Activated CD4-positive, alpha-beta T cell treated with anti-CD3 and anti-CD28 coated beads, Interleukin-2, amount 10 ng/mL, durations not matched to agents 7 days and 5 days (primary cell): Measurements from ENCODE around the gene PGPEP1. TPM values are rescaled to one million over a fixed set of nuclear protein-coding genes. Genes with fewer than 3 reads are reported as not detected.

ENCODE experiments used
- CTCF ChIA-PET: fragments of 350-600 bp; sonication (Branson Sonifier 250); formaldehyde crosslinking; loops from one replicate; lab custom pipeline; 2021; ENCODE audit warnings: antibody characterized with exemption; lab: Charles Lee
- POLR2A ChIA-PET: fragments of 350-600 bp; sonication (Branson Sonifier 250); formaldehyde crosslinking; loops from one replicate; lab custom pipeline; 2021; ENCODE audit warnings: antibody characterized with exemption; lab: Charles Lee
- DNase-seq: peaks from one replicate; pipeline ENCODE4 v3.0.0-alpha.2; 2020
- H3K27ac Mint-ChIP-seq: one replicate; pipeline ENCODE4 v1.8.0; 2021; ENCODE audit warnings: mild to moderate bottlenecking, moderate library complexity, mixed read lengths
- H3K27me3 Mint-ChIP-seq: one replicate; pipeline ENCODE4 v1.8.0; 2021; ENCODE audit warnings: mixed read lengths
- H3K36me3 Mint-ChIP-seq: one replicate; pipeline ENCODE4 v1.8.0; 2021; ENCODE audit warnings: low read depth, mixed read lengths
- H3K4me1 Mint-ChIP-seq: one replicate; pipeline ENCODE4 v1.8.0; 2021; ENCODE audit warnings: mixed read lengths
- H3K4me3 Mint-ChIP-seq: one replicate; pipeline ENCODE4 v1.8.0; 2021; ENCODE audit warnings: mild to moderate bottlenecking, moderate library complexity, mixed read lengths
- H3K9me3 Mint-ChIP-seq: one replicate; pipeline ENCODE4 v1.8.0; 2021; ENCODE audit warnings: mixed read lengths
- total RNA-seq, 2 experiments: library from RNA; stranded (reverse); gene quantifications; one replicate each; pipeline ENCODE4 v1.2.3, GENCODE V29; 2021

PGPEP1 gene
- total RNA-seq, 2 experiments from 2014 or later = 24.1 to 24.8 TPM

DNA sequence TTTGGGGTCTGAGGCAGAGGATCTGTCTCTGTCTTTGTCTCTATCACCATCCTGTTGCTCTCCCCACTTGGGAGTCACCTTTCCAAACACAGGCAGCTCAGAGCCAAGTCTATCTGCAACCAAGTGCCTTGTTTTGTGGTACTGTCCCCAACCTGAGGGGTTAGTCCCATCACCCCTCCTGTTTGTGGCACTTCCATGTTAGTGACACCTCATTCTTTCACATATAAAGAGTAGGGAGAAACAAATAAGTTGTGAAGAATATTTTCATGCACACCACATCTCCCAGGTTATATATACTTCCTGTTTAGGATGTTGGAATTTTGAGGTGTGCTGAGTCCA is 49.3 kb downstream of the PGPEP1 start:
- Mint-ChIP-seq H3K27me3 (peaks cover 63% of the 10 kb centered on the region), H3K9me3 (no peaks in the 10 kb centered on the region), H3K27ac (no peak overlapping the region), H3K4me1 (peaks cover 15% of the 10 kb centered on the region), H3K4me3 (no peak overlapping the region), H3K36me3 (no peaks in the 10 kb centered on the region)
- CTCF ChIA-PET = interaction anchor here (1.0 to 3.7 kb wide), 9 partner anchors 17 to 173 kb away, joined by 3 to 28 read pairs (median 7); partner anchors contain the start of gene SSBP4
- POLR2A ChIA-PET = interaction anchor here (0.7 kb wide), 1 partner anchor 110 kb away, joined by 3 read pairs; no protein-coding TSS in a partner anchor
- DNase-seq = no peak

DNA sequence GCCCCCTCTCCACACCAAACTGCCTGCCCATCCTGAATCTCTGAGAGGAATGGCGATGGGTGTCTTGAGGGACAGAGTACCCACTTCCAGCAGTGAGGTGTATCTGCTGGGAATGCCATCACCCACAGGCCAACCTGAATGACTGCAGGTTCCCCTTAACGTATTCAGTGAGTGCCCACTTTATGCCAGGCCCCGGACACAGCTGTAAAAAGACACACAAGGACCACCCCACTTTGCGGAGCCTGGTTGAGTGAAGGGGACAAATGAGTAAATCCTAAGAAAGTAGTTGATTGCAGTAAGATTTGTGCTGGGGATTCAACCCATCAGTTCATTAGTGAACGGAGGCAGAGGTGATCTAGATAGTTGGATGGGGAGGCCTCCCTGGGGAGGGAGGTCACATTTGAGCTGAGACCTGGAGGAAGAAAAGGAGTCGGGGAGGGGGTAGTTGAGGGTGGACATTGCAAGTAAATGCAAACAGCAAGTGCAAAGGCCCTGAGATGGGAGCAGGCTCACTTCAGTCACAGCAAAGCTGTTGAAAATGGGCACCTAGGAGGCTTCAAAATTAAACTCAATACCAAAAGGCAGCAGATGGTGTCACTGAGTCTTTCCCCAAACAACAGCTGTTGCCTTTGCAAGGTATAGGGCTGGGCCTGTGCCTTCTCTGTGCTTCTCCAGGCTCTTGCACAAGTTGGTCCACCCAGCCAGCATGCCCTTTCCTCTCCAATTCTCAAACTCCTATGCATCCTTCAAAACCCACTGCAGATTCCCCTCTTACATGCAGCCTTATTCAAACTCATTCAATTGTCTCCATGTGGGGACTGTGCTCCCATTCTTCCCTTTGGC is 49.9 kb downstream of the PGPEP1 start:
- no peak overlapping the region for H3K27ac Mint-ChIP-seq
- no peaks in the 10 kb centered on the region for H3K36me3 Mint-ChIP-seq
- CTCF ChIA-PET = interaction anchor here (0.8 to 3.7 kb wide), 6 partner anchors 12 to 157 kb away, joined by 3 to 28 read pairs (median 4); partner anchors contain the start of gene SSBP4
- H3K27me3 Mint-ChIP-seq = peaks cover 60% of the 10 kb centered on the region
- peaks cover 15% of the 10 kb centered on the region for H3K4me1 Mint-ChIP-seq
- DNase-seq = no peak
- H3K4me3 Mint-ChIP-seq = no peak overlapping the region
- no peaks in the 10 kb centered on the region for H3K9me3 Mint-ChIP-seq
- POLR2A ChIA-PET = no interaction called here

DNA sequence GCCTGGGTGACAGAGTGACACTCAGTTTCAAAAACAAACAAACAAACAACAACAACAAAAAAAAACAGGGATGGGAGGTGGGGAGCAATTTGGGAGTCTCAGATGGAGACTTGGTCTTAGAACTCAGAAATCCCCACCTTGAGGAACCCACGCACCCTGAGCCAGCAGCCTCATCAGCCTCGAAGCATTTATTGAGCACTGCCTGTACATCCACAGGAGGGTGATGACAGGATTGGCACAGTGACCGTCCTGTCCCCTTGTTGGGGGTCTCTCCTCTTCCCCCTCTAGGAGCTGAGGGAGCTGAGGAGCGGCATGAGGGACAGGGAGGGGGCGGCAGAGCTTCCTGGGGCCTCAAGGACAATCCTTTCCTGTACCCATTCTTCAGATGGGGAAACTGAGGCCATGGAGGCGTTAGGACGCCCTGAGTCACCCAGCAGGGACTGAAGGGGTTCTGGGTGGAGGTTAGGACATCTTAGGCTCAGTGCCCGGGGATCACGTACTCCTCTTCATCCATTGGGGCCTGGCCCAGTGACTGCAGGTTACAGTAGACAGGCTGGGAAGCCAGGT is 51.2 kb downstream of the PGPEP1 start:
- no peaks in the 10 kb centered on the region for H3K9me3 Mint-ChIP-seq
- no peak overlapping the region for H3K4me3 Mint-ChIP-seq
- peaks cover 49% of the 10 kb centered on the region for H3K27me3 Mint-ChIP-seq
- peaks cover 15% of the 10 kb centered on the region for H3K4me1 Mint-ChIP-seq
- no peak for DNase-seq
- no peaks in the 10 kb centered on the region for H3K36me3 Mint-ChIP-seq
- CTCF ChIA-PET = interaction anchor here (0.6 to 1.0 kb wide), 2 partner anchors 28 to 1662 kb away, joined by 3 read pairs; partner anchors contain the start of gene SSBP4
- POLR2A ChIA-PET = no interaction called here
- no peak overlapping the region for H3K27ac Mint-ChIP-seq

DNA sequence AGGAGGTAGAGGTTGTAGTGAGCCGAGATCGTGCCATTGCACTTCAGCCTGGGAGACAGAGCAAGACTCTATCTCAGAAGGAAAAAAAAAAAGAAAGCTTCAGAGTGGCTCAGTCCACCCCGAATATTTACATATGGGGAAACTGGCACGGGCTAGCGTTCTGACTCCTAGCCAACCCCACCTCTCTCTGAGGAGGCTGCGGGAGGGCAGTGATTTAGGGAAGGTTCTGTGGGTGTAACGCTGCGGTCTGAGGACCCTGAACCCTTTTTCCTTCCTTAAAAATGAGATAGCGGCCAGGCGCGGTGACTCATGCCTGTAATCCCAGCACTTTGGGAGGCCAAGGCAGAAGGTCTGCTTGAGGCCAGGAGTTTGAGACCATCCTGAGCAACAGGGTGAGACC is 52.0 kb downstream of the PGPEP1 start:
- Mint-ChIP-seq H3K27ac (no peak overlapping the region), H3K27me3 (peaks cover 44% of the 10 kb centered on the region), H3K9me3 (no peaks in the 10 kb centered on the region), H3K4me1 (peaks cover 15% of the 10 kb centered on the region), H3K4me3 (no peak overlapping the region), H3K36me3 (no peaks in the 10 kb centered on the region)
- DNase-seq = no peak
- ChIA-PET CTCF (interaction anchor here (0.6 kb wide), 1 partner anchor 121 kb away, joined by 4 read pairs; no protein-coding TSS in a partner anchor), POLR2A (no interaction called here)

DNA sequence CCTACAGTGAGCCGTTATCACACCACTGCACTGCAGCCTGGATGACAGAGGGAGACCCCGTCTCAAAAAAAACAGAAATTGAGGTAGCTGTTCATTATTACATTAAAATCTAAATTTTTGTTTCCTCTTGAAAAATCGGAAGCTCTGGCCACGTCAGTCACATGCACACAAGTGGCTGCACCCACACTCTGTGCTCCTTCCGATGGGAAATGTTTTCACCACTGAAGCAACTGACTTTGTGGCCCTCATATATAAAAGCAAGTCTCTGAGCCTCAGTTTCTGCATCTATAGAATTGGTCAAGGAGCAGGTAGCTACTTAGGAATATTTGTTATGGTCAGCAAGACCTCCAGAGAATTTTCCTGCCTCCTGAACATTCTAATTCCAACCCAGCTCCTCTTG is 52.5 kb downstream of the PGPEP1 start:
- Mint-ChIP-seq H3K27me3 (peaks cover 44% of the 10 kb centered on the region), H3K4me1 (peaks cover 15% of the 10 kb centered on the region), H3K27ac (no peak overlapping the region), H3K9me3 (no peaks in the 10 kb centered on the region), H3K4me3 (no peak overlapping the region), H3K36me3 (no peaks in the 10 kb centered on the region)
- POLR2A ChIA-PET = no interaction called here
- no peak for DNase-seq
- CTCF ChIA-PET = interaction anchor here (0.6 to 1.8 kb wide), 2 partner anchors 27 to 121 kb away, joined by 4 read pairs; partner anchors contain the start of gene SSBP4

DNA sequence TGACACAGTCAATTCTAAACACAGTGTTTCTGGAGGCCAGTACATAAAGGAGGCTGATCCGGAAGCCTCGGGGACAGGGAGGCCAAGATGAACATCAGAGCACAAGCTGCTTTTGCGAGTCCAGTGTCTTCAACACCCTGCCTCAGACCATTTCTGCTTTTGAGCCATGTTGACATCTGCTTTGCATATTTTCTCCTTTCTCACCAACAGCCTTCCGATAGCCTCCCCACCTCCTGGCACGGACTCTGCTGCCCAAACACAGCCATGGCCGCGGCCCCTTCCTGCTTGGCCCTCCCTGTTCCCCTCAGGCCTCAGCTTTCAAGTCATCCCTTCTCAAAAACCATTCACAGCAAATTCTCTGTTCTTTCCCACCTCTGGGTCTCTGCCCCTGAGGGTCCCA is 53.4 kb downstream of the PGPEP1 start:
- H3K4me3 Mint-ChIP-seq = no peak overlapping the region
- no peaks in the 10 kb centered on the region for H3K36me3 Mint-ChIP-seq
- H3K4me1 Mint-ChIP-seq = peaks cover 6% of the 10 kb centered on the region
- ChIA-PET POLR2A (no interaction called here), CTCF (interaction anchor here (1.8 kb wide), 1 partner anchor 26 kb away, joined by 4 read pairs; the partner anchor contains the start of gene SSBP4)
- H3K27ac Mint-ChIP-seq = no peak overlapping the region
- H3K9me3 Mint-ChIP-seq = no peaks in the 10 kb centered on the region
- DNase-seq = no peak
- H3K27me3 Mint-ChIP-seq = peaks cover 43% of the 10 kb centered on the region

DNA sequence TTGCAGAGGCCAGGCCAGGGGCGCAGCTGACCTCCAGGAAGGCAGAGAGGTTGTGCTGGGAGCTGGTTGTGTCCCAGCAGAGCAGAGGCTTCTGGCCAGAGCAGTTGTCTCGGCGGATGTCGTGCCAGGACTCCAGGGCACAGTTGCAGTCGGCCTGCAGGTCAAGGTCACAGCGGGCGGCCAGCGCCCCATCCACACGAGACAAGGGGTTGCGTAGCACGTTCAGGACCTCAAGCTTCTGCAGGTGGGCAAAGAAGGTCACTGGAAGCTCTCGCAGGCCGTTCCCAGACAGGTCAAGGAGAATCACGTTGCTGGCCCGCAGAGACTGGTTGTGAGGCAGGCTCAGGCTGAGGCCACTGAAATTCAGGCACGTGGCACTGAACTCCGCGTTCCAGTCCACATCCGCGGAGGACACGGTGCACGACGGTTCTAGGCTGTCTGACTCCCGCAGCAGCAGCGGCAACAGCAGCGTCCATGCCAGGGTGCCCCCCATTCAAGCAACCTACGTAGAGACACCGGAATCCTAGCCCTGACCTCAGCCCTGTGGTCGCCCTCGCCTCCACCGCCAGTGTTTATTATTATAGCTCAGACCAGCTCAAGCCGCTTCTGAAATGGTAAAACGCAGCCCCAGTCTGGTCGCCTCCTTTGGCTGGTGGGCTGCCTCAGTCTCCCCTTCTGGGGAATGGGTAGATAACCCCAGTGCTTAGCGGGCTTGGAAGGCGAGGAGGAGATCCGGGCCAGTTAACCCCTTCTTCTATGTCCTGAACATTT is 56.3 kb downstream of the PGPEP1 start:
- ChIA-PET POLR2A (no interaction called here), CTCF (interaction anchor here (0.5 to 2.2 kb wide), 2 partner anchors 8 to 505 kb away, joined by 4 to 7 read pairs; no protein-coding TSS in a partner anchor)
- H3K4me1 Mint-ChIP-seq = peaks cover 15% of the 10 kb centered on the region
- H3K27ac Mint-ChIP-seq = no peak overlapping the region
- H3K27me3 Mint-ChIP-seq = peaks cover 22% of the 10 kb centered on the region
- H3K36me3 Mint-ChIP-seq = no peaks in the 10 kb centered on the region
- no peak overlapping the region for H3K4me3 Mint-ChIP-seq
- no peaks in the 10 kb centered on the region for H3K9me3 Mint-ChIP-seq
- DNase-seq = no peak

DNA sequence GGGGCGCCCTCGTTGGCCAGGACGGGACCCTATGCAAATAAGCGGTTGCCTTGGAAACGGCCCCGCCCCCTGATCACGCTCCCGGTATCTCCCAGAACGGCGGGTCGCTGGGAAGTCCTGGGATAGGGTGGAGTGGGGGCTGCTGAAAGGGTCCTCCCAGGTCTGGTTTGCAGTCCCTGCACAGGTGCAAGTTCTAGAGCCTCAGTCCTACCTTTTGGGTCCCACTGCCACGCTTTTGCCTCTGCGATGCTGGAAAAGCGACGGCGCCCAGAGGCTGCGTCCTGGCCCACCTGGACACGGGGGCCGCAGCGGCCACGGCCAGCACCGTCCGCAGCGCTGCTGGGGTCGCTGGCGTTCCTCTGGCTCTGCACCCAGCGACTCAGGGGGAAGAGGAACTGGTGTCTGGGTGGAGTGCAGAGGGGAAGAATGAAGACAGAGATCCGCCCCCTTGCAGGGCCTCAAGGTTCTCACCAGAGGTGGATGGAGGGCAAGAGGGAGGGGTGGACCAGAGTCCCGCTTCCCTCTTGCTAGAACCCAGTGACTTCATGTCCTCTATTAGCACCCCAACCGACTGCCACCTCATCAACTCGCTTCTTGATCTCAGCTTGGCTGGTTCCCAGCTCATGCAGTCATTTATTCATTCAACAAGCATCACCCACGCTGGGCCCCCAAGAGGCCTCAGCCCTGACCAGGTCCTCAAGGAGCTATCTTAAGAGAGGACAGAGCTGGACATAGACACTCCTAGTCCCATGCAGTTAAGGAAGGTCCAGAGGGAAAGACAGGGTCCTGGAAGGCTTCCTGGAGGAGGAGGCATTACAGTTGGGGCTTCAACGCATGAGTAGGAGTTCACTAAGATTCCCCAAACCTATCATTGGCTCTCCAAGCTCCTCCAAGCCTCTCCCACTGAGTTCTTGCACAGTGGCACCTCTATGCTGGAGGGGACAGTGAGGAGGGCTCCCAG is 57.1 kb downstream of the PGPEP1 start, which contains the start of gene LRRC25:
Gene LRRC25 (minus strand): TSS at position 381 of the 961 bp plus-strand sequence. CDS start 659 bp downstream, outside the sequence.
- Mint-ChIP-seq H3K27ac (no peak within 1 kb of the TSS), H3K4me3 (no peak within 1 kb of the TSS), H3K4me1 (peaks cover 16% of the 10 kb centered on the region), H3K36me3 (no peaks in the 10 kb centered on the region), H3K9me3 (no peaks in the 10 kb centered on the region), H3K27me3 (peaks cover 18% of the 10 kb centered on the region)
- no peak for DNase-seq
- ChIA-PET CTCF (interaction anchor here (2.2 kb wide), 1 partner anchor 9 kb away, joined by 7 read pairs; no protein-coding TSS in a partner anchor), POLR2A (no interaction called here)

DNA sequence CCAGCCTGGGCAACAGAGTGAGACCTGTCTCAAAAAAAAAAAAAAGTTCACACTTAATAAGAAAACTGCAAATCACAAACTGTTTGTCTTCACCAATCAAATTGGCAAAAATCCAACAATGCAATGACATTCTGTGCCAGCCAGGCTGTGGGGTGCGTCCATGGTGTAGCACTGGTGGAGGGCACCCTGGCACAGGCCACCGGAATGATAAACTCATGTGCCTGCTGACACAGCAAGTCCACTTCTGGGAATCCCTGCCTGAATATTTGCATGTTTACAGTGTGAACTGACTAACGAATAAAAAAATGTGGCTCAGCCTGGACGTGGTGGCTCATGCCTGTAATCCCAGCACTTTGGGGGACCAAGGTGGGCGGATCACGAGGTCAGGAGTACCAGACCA is 58.6 kb downstream of the PGPEP1 start:
- Mint-ChIP-seq H3K36me3 (no peaks in the 10 kb centered on the region), H3K4me1 (peaks cover 16% of the 10 kb centered on the region), H3K9me3 (no peaks in the 10 kb centered on the region), H3K4me3 (no peak overlapping the region), H3K27ac (no peak overlapping the region), H3K27me3 (peaks cover 15% of the 10 kb centered on the region)
- POLR2A ChIA-PET = no interaction called here
- no peak for DNase-seq
- CTCF ChIA-PET = interaction anchor here (0.7 to 2.0 kb wide), 3 partner anchors 12 to 510 kb away, joined by 3 to 9 read pairs (median 3); no protein-coding TSS in a partner anchor

DNA sequence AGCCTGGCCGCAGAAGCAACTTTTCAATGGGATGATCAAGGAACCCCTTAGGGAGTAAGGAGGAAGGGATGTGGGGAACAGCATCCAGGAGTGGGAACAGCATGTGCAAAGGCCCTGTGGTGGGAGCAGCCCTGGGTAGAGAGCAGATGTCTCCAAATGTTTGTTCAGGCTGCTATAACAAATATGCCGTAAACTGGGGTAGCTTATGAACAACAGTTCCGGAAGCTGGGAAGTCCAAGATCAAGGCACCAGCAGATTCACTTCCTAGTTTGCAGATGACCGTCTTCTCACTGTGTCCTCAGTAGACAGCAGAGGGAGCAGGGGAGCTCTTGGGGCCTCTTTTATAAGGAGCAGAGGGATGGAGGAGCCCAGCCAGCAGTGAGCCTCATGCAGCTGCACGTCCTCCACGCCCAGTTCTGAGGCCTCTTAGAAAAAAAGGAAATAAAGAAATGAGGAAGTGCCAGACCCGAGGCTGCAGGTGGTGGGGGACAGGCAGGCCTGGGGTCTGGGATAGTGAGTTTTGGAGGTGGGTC is 61.2 kb downstream of the PGPEP1 start:
- DNase-seq = no peak
- H3K9me3 Mint-ChIP-seq = no peaks in the 10 kb centered on the region

More for the DNA sequence above, 61.2 kb downstream of the PGPEP1 start:
- Mint-ChIP-seq H3K27ac (peak overlapping the region; percentile 7), H3K36me3 (no peaks in the 10 kb centered on the region), H3K27me3 (peaks cover 14% of the 10 kb centered on the region), H3K4me3 (no peak overlapping the region), H3K4me1 (peaks cover 16% of the 10 kb centered on the region)
- POLR2A ChIA-PET = no interaction called here
- CTCF ChIA-PET = interaction anchor here (0.6 to 1.3 kb wide), 2 partner anchors 11 to 17 kb away, joined by 3 read pairs; partner anchors contain the start of gene SSBP4
